ENCODE data around the gene FBXO24. TPM values are rescaled to one million over a fixed set of nuclear protein-coding genes. Genes with fewer than 3 reads are reported as not detected.

The FBXO24 gene
- total RNA-seq, 2 experiments from 2014 or later, result 0.16 to 1.7 TPM

DNA sequence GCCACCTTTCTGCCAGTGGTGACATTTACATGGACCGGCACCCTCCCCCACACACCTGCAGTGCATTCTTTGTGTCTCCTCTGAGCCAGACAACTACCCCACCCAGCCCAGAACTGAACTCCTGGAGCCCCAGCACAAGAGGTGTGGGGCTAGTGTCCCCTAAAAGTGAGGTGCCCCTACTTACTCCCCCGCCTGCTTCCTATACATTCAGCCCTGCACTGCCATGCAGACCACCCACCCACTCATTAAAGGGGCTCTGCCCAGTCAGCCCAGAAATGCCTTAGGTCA, 14.4 kb upstream of the FBXO24 start:
- H3K9me2 ChIP-seq (ENCODE audit: insufficient read depth, low read length), result no peaks in the 10 kb centered on the region
- TF ChIP-seq, protein P1, sequence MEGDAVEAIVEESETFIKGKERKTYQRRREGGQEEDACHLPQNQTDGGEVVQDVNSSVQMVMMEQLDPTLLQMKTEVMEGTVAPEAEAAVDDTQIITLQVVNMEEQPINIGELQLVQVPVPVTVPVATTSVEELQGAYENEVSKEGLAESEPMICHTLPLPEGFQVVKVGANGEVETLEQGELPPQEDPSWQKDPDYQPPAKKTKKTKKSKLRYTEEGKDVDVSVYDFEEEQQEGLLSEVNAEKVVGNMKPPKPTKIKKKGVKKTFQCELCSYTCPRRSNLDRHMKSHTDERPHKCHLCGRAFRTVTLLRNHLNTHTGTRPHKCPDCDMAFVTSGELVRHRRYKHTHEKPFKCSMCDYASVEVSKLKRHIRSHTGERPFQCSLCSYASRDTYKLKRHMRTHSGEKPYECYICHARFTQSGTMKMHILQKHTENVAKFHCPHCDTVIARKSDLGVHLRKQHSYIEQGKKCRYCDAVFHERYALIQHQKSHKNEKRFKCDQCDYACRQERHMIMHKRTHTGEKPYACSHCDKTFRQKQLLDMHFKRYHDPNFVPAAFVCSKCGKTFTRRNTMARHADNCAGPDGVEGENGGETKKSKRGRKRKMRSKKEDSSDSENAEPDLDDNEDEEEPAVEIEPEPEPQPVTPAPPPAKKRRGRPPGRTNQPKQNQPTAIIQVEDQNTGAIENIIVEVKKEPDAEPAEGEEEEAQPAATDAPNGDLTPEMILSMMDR (conservative IDR thresholded peaks at IDR 0.05; ENCODE audit: low read length), result no peak
- no peak for TF ChIP-seq EZH2phosphoT487 (IDR thresholded peaks at IDR 0.05; ENCODE audit: borderline replicate concordance, low read depth, low read length)
- 0 out of 2 replicates have a peak overlapping the region, but pooled peaks have one; percentile 7 for H3K4me2 ChIP-seq (ENCODE audit: low read length)
- no peaks in the 10 kb centered on the region for H4K20me1 ChIP-seq (ENCODE audit: insufficient read depth, low read length)
- ChIA-PET POLR2A (no interaction called here), CTCF (ENCODE audit: unreplicated experiment) (no interaction called here)
- H3K9me3 ChIP-seq (ENCODE audit: low read length), result no peaks in the 10 kb centered on the region
- no peak for DNase-seq (ENCODE audit: low spot score)
- no TSS peak for BruUV-seq (replicated peaks)
- H3K36me3 ChIP-seq (ENCODE audit: insufficient read depth, low read length), result peaks cover 27% of the 10 kb centered on the region
- H3K79me2 ChIP-seq (ENCODE audit: insufficient read depth, low read depth, low read length), result no peaks in the 10 kb centered on the region
- no peak overlapping the region for H2AFZ ChIP-seq (ENCODE audit: low read length)
- H3K4me1 ChIP-seq (ENCODE audit: insufficient read depth, low read length, poor library complexity, severe bottlenecking), result peaks cover 45% of the 10 kb centered on the region
- H3K4me3 ChIP-seq (ENCODE audit: low read depth, low read length, poor library complexity, severe bottlenecking), result no peak overlapping the region
- H3K27ac ChIP-seq (ENCODE audit: low read depth, low read length, poor library complexity, severe bottlenecking), result no peak overlapping the region
- intact Hi-C loops (cut with micrococcal nuclease; ENCODE audit: unreplicated experiment), result no loop called here

DNA sequence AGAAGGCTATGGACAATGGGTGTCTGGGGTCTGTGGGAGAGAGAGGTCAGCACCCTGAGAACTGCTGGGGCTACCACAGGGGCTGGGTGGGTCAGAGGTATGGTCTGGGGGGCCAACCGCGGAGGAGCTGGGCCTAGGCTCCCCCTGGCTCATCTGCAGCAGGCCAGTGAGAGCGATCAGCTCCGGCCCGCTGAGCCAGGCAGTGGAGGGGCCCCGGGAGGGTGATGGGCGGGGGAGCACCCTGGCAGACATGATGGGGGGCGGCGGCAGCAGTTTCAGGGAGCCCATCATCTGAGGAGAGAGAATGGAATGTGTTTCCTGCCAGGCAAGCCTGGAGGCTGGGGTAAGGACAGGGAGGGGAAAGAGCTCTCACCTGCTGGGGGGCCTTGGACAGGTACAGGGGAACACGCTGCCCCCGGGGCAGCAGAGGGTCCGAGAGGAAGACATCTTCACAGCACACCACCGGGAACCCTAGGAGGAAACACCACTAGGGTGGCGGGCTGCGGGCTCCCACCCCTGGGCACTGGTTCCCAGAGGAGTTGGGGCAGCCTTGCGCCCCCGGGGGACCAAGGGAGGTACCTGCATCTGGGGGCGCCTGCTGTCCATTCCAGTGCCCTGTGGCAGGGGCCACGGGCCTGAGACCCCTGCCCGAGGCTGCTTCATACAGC, 13.7 kb upstream of the FBXO24 start:
- Histone ChIP-seq H3K4me1 (ENCODE audit: insufficient read depth, low read length, poor library complexity, severe bottlenecking) (peaks cover 45% of the 10 kb centered on the region), H3K4me3 (ENCODE audit: low read depth, low read length, poor library complexity, severe bottlenecking) (no peak overlapping the region), H3K27ac (ENCODE audit: low read depth, low read length, poor library complexity, severe bottlenecking) (no peak overlapping the region), H3K4me2 (ENCODE audit: low read length) (no peak overlapping the region), H2AFZ (ENCODE audit: low read length) (no peak overlapping the region), H3K79me2 (ENCODE audit: insufficient read depth, low read depth, low read length) (no peaks in the 10 kb centered on the region), H3K9me2 (ENCODE audit: insufficient read depth, low read length) (no peaks in the 10 kb centered on the region), H3K36me3 (ENCODE audit: insufficient read depth, low read length) (peaks cover 32% of the 10 kb centered on the region), H3K9me3 (ENCODE audit: low read length) (no peaks in the 10 kb centered on the region), H4K20me1 (ENCODE audit: insufficient read depth, low read length) (no peaks in the 10 kb centered on the region)
- TF ChIP-seq, protein P1 (conservative IDR thresholded peaks at IDR 0.05; ENCODE audit: low read length), result no peak
- no peak for TF ChIP-seq EZH2phosphoT487 (IDR thresholded peaks at IDR 0.05; ENCODE audit: borderline replicate concordance, low read depth, low read length)
- BruUV-seq (replicated peaks), result no TSS peak
- no peak for DNase-seq (ENCODE audit: low spot score)
- intact Hi-C loops (cut with micrococcal nuclease; ENCODE audit: unreplicated experiment), result no loop called here
- CTCF ChIA-PET (ENCODE audit: unreplicated experiment), result no interaction called here
- POLR2A ChIA-PET, result no interaction called here

DNA sequence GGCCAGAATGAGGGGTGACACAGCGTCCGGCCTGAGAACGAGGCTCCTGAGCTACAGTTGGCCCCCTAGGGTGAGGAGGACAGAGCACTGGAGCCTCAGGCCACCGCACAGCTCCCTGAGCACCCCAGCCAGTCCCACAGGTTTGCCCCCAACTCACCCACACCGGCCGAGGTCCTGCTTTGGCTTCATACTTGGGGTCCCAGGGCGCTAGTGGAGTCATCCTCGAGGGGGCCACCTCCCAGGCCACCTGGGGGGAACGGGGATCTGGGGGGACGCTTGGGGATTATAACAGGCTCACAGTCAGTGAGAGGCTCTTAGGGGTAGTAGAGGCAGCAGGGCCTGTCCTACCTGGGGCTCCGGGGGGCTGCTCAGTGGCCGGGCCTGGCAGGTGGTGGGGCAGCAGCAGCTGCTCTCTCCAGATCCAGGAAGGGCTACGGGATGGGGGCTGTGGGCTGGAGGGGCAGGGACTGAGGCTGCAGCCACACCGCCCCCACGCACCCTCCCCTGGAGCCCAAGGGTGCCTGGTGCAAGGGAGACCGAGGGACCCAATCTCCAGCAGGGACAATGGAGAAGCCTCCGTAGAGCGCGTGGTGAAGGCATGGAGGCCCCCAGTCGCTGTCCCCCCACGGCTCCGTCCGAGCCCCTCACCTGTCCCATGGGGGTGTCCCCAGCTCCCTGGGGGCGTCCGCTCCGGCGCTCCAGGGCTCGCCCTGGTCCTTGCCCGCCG, 13.0 kb upstream of the FBXO24 start:
- H3K79me2 ChIP-seq (ENCODE audit: insufficient read depth, low read depth, low read length), result no peaks in the 10 kb centered on the region
- no peaks in the 10 kb centered on the region for H3K9me3 ChIP-seq (ENCODE audit: low read length)
- peaks cover 39% of the 10 kb centered on the region for H3K36me3 ChIP-seq (ENCODE audit: insufficient read depth, low read length)
- no peak for DNase-seq (ENCODE audit: low spot score)
- no peak overlapping the region for H3K27ac ChIP-seq (ENCODE audit: low read depth, low read length, poor library complexity, severe bottlenecking)
- H2AFZ ChIP-seq (ENCODE audit: low read length), result no peak overlapping the region
- CTCF ChIA-PET (ENCODE audit: unreplicated experiment), result no interaction called here
- intact Hi-C loops (cut with micrococcal nuclease; ENCODE audit: unreplicated experiment), result no loop called here
- no peaks in the 10 kb centered on the region for H4K20me1 ChIP-seq (ENCODE audit: insufficient read depth, low read length)
- H3K4me1 ChIP-seq (ENCODE audit: insufficient read depth, low read length, poor library complexity, severe bottlenecking), result peaks cover 38% of the 10 kb centered on the region
- POLR2A ChIA-PET, result no interaction called here
- no peak for TF ChIP-seq EZH2phosphoT487 (IDR thresholded peaks at IDR 0.05; ENCODE audit: borderline replicate concordance, low read depth, low read length)
- TF ChIP-seq, protein P1 (conservative IDR thresholded peaks at IDR 0.05; ENCODE audit: low read length), result no peak
- no TSS peak for BruUV-seq (replicated peaks)
- no peak overlapping the region for H3K4me3 ChIP-seq (ENCODE audit: low read depth, low read length, poor library complexity, severe bottlenecking)
- no peaks in the 10 kb centered on the region for H3K9me2 ChIP-seq (ENCODE audit: insufficient read depth, low read length)
- no peak overlapping the region for H3K4me2 ChIP-seq (ENCODE audit: low read length)
